ENCODE measurements around the gene CPS1.

- TF ChIP-seq TAF1 (IDR thresholded peaks at IDR 0.05; ENCODE audit: low read depth) (no peak), TEAD4 (IDR thresholded peaks at IDR 0.05) (no peak), YY1 (IDR thresholded peaks at IDR 0.05; ENCODE audit: low read depth) (no peak)
These were observed 114.7 kb downstream of the CPS1 start for GRCh38 chr2:210671065-210671464.
